ENCODE results near the gene SULT1A2.

SULT1A2 gene

DNA sequence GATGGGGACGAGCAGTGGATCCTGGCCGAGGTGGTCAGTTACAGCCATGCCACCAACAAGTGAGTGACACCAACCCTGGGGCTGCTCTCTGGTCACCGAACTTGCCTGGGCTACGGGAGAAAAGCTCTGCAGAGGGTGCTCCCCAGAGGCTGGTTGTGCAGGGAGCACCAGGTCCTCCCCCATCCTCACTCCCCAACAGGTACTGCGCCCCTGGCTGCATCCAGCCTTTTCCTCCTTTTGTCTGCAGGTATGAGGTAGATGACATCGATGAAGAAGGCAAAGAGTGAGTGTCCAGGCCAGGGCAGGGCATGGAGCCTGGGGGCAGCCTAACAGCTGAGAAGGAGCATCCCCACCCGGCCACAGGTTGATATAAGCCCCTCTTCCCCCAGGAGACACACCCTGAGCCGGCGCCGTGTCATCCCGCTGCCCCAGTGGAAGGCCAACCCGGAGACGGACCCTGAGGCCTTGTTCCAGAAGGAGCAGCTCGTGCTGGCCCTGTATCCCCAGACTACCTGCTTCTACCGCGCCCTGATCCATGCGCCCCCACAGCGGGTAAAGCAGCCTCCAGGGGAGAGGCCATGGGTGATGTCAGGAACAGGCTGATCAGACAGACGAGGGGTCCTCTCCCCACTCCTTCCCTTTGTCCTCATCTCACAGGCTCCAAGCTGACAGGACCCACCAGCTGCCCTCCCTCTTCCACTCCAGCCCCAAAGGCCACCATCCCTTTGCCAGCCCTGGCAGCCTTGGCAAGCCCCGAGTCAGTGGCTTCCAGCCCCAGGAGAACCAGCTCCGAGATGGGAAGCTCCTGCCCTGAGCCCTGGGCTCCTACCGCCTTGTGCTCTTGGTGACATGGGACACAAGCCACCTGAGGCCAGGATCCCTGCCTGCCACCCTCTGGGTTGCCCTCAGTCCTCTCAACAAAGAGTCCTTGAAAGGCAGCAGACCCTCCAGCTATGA is 6.2 kb downstream of the SULT1A2 start:
- TF ChIP-seq SIN3A (IDR thresholded peaks at IDR 0.05; ENCODE audit: borderline replicate concordance, insufficient read depth, low read length) (no peak), FOXP2 (optimal IDR thresholded peaks at IDR 0.05; ENCODE audit: borderline replicate concordance, extremely low read depth, extremely low read length, insufficient read depth) (no peak), TAF1 (IDR thresholded peaks at IDR 0.05; ENCODE audit: borderline replicate concordance, insufficient read depth, low read length) (no peak), POLR2AphosphoS5 (IDR thresholded peaks at IDR 0.05; ENCODE audit: low read depth, low read length) (no peak)
- TF ChIP-seq, protein P1, sequence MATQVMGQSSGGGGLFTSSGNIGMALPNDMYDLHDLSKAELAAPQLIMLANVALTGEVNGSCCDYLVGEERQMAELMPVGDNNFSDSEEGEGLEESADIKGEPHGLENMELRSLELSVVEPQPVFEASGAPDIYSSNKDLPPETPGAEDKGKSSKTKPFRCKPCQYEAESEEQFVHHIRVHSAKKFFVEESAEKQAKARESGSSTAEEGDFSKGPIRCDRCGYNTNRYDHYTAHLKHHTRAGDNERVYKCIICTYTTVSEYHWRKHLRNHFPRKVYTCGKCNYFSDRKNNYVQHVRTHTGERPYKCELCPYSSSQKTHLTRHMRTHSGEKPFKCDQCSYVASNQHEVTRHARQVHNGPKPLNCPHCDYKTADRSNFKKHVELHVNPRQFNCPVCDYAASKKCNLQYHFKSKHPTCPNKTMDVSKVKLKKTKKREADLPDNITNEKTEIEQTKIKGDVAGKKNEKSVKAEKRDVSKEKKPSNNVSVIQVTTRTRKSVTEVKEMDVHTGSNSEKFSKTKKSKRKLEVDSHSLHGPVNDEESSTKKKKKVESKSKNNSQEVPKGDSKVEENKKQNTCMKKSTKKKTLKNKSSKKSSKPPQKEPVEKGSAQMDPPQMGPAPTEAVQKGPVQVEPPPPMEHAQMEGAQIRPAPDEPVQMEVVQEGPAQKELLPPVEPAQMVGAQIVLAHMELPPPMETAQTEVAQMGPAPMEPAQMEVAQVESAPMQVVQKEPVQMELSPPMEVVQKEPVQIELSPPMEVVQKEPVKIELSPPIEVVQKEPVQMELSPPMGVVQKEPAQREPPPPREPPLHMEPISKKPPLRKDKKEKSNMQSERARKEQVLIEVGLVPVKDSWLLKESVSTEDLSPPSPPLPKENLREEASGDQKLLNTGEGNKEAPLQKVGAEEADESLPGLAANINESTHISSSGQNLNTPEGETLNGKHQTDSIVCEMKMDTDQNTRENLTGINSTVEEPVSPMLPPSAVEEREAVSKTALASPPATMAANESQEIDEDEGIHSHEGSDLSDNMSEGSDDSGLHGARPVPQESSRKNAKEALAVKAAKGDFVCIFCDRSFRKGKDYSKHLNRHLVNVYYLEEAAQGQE (IDR thresholded peaks at IDR 0.05; ENCODE audit: insufficient read depth in 1 of 2, low read depth in 2 of 2, low read length in 2 of 2): no peak

DNA sequence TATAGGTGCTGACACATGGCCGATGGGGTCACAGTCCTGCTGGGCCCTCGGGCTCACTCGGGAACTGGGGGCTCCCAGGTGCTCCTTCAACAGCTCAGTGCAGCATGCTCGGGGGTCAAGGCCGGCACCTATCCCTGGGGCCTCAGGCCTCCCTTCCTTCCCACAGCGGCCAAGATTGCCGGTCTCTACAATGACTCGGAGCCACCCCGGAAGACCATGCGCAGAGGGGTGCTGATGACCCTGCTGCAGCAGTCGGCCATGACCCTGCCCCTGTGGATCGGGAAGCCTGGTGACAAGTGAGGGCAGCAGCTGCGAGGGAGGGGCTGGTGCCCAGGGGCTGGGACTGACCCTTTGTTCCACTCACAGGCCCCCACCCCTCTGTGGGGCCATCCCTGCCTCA is 6.9 kb downstream of the SULT1A2 start:
- TF ChIP-seq, protein P1 (IDR thresholded peaks at IDR 0.05; ENCODE audit: insufficient read depth in 1 of 2, low read depth in 2 of 2, low read length in 2 of 2): no peak
- TF ChIP-seq SIN3A (IDR thresholded peaks at IDR 0.05; ENCODE audit: borderline replicate concordance, insufficient read depth, low read length) (no peak), FOXP2 (optimal IDR thresholded peaks at IDR 0.05; ENCODE audit: borderline replicate concordance, extremely low read depth, extremely low read length, insufficient read depth) (no peak), POLR2AphosphoS5 (IDR thresholded peaks at IDR 0.05; ENCODE audit: low read depth, low read length) (no peak), TAF1 (IDR thresholded peaks at IDR 0.05; ENCODE audit: borderline replicate concordance, insufficient read depth, low read length) (no peak)

DNA sequence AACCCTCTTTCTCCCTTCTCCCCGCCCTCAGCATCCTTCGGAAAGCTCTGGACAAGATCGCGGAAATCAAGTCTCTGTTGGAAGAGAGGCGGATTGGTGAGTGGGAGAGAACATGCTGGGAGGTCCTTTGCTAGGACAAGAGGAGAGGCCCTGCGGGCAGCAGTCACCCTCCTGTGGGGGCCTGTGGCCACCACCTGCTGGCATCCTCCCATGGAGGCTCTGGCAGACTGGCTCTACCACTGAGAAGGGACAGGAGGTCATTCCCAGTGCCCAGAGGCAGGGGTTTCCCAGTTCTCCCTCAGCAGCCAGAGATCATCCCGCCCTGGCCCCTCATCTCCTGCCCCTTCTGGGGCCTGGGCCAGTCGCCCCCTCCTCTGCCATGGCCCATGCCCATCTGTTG is 7.8 kb downstream of the SULT1A2 start:
- TF ChIP-seq SIN3A (IDR thresholded peaks at IDR 0.05; ENCODE audit: borderline replicate concordance, insufficient read depth, low read length): no peak
- no peak for TF ChIP-seq TAF1 (IDR thresholded peaks at IDR 0.05; ENCODE audit: borderline replicate concordance, insufficient read depth, low read length)
- no peak for TF ChIP-seq POLR2AphosphoS5 (IDR thresholded peaks at IDR 0.05; ENCODE audit: low read depth, low read length)
- no peak for TF ChIP-seq FOXP2 (optimal IDR thresholded peaks at IDR 0.05; ENCODE audit: borderline replicate concordance, extremely low read depth, extremely low read length, insufficient read depth)
- TF ChIP-seq, protein P1 (IDR thresholded peaks at IDR 0.05; ENCODE audit: insufficient read depth in 1 of 2, low read depth in 2 of 2, low read length in 2 of 2): no peak

DNA sequence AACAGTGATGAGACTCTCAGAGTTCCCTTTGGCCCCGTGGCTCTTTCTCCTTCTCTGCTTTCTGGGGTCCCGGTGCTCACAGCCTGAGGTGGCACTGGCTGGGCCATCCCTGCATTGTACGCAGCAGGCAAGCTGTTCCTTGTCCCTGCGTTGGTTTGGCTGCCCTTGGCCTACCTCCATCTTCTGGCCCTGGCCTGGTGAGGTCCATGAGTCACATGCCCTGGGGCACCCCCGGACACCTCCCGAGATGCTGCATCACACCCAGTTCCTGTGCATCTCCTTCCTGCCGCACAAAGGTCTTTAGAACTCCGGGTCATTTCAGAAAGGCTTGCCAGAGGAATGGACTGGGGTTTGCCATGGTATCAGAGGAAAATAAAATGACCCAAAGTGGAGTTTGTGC is 9.5 kb downstream of the SULT1A2 start:
- TF ChIP-seq SIN3A (IDR thresholded peaks at IDR 0.05; ENCODE audit: borderline replicate concordance, insufficient read depth, low read length) (no peak), TAF1 (IDR thresholded peaks at IDR 0.05; ENCODE audit: borderline replicate concordance, insufficient read depth, low read length) (no peak), POLR2AphosphoS5 (IDR thresholded peaks at IDR 0.05; ENCODE audit: low read depth, low read length) (no peak), FOXP2 (optimal IDR thresholded peaks at IDR 0.05; ENCODE audit: borderline replicate concordance, extremely low read depth, extremely low read length, insufficient read depth) (no peak)
- TF ChIP-seq, protein P1 (IDR thresholded peaks at IDR 0.05; ENCODE audit: insufficient read depth in 1 of 2, low read depth in 2 of 2, low read length in 2 of 2): no peak

Data from PFSK-1 (cell line).